ENCODE measurements around the gene SND1. TPM values are rescaled to one million over a fixed set of nuclear protein-coding genes. Genes with fewer than 3 reads are reported as not detected.

The SND1 gene
- total RNA-seq, 6 experiments from 2014 or later = 217 to 259 (median 247) TPM

GRCh38 chr7:127858091-127858914 lies 206.3 kb downstream of the SND1 start:
- Mint-ChIP-seq H3K4me1 (ENCODE audit: low read depth) (peaks cover 10% of the 10 kb centered on the region; the same call in 1 of the 2 replicates), H3K27me3 (ENCODE audit: insufficient read depth) (0 out of 2 replicates have a peak, but pooled peaks cover 1% of the 10 kb centered on the region), H3K27ac (no peak overlapping the region), H3K4me3 (no peak overlapping the region), H3K9me3 (no peaks in the 10 kb centered on the region), H3K36me3 (ENCODE audit: low read depth) (peaks cover 6% of the 10 kb centered on the region)
- no peak for TF ChIP-seq CTCF (IDR thresholded peaks at IDR 0.05)
- DNase-seq = no peak

- H3K27ac Mint-ChIP-seq = no peak overlapping the region
- DNase-seq = no peak
- 0 out of 2 replicates have a peak, but pooled peaks cover 1% of the 10 kb centered on the region for H3K27me3 Mint-ChIP-seq (ENCODE audit: insufficient read depth)
- H3K36me3 Mint-ChIP-seq (ENCODE audit: low read depth) = peaks cover 8% of the 10 kb centered on the region
- TF ChIP-seq CTCF (IDR thresholded peaks at IDR 0.05) = no peak
- peaks cover 10% of the 10 kb centered on the region; the same call in 1 of the 2 replicates for H3K4me1 Mint-ChIP-seq (ENCODE audit: low read depth)
- H3K4me3 Mint-ChIP-seq = no peak overlapping the region
- no peaks in the 10 kb centered on the region for H3K9me3 Mint-ChIP-seq
Measured at GRCh38 chr7:127858915-127859189, 206.9 kb downstream of the SND1 start.

GRCh38 chr7:127859330-127859729 lies 207.3 kb downstream of the SND1 start:
- H3K36me3 Mint-ChIP-seq (ENCODE audit: low read depth) = peaks cover 8% of the 10 kb centered on the region
- H3K9me3 Mint-ChIP-seq = no peaks in the 10 kb centered on the region
- peaks cover 13% of the 10 kb centered on the region for H3K4me1 Mint-ChIP-seq (ENCODE audit: low read depth)
- TF ChIP-seq CTCF (IDR thresholded peaks at IDR 0.05) = no peak
- no peak overlapping the region for H3K27ac Mint-ChIP-seq
- H3K27me3 Mint-ChIP-seq (ENCODE audit: insufficient read depth) = 0 out of 2 replicates have a peak, but pooled peaks cover 1% of the 10 kb centered on the region
- no peak overlapping the region for H3K4me3 Mint-ChIP-seq
- DNase-seq = no peak

GRCh38 chr7:127862525-127862924 lies 210.5 kb downstream of the SND1 start:
- no peaks in the 10 kb centered on the region for H3K9me3 Mint-ChIP-seq
- no peak overlapping the region for H3K27ac Mint-ChIP-seq

GRCh38 chr7:127863082-127863481 lies 211.1 kb downstream of the SND1 start:
- Mint-ChIP-seq H3K27me3 (ENCODE audit: insufficient read depth) (no peaks in the 10 kb centered on the region; the same call in none of the 2 replicates), H3K27ac (no peak overlapping the region), H3K9me3 (no peaks in the 10 kb centered on the region), H3K4me3 (no peak overlapping the region), H3K4me1 (ENCODE audit: low read depth) (peaks cover 50% of the 10 kb centered on the region), H3K36me3 (ENCODE audit: low read depth) (peaks cover 8% of the 10 kb centered on the region)
- no peak for TF ChIP-seq CTCF (IDR thresholded peaks at IDR 0.05)
- no peak for DNase-seq

More at GRCh38 chr7:127862525-127862924, 210.5 kb downstream of the SND1 start:
- H3K4me3 Mint-ChIP-seq = no peak overlapping the region
- H3K4me1 Mint-ChIP-seq (ENCODE audit: low read depth) = peaks cover 44% of the 10 kb centered on the region
- no peak for DNase-seq
- H3K27me3 Mint-ChIP-seq (ENCODE audit: insufficient read depth) = no peaks in the 10 kb centered on the region; the same call in 1 of the 2 replicates
- peaks cover 8% of the 10 kb centered on the region for H3K36me3 Mint-ChIP-seq (ENCODE audit: low read depth)
- TF ChIP-seq CTCF (IDR thresholded peaks at IDR 0.05) = no peak
